HEK293 (cell line): ENCODE measurements around the gene PLCE1.

Experiments
- CTCF ChIA-PET: fragments of 350-600 bp; formaldehyde crosslinking; extraction: SDS; loops from one replicate; lab custom pipeline; 2021; ENCODE audit warnings: antibody characterized with exemption; lab: Yijun Ruan, JAX
- POLR2A ChIA-PET: fragments of 300-600 bp; formaldehyde crosslinking; extraction: SDS; loops from one replicate; lab custom pipeline; 2020; ENCODE audit warnings: antibody characterized with exemption, inconsistent platforms; lab: Yijun Ruan, JAX
- H3K27ac ChIP-seq: fragments of 200-500 bp; sonication (Bioruptor generic); 2 replicates; pipeline ENCODE4 v1.5.1; 2014; ENCODE audit warnings: low read depth, low read length, control low read depth, inconsistent platforms; ENCODE audit errors: extremely low read depth
- H3K36me3 ChIP-seq, 2 experiments: fragments of 200-500 bp in 1 of 2; sonication (Bioruptor generic) in 1 of 2; 1 replicate in 1 of 2; 2 replicates in 1 of 2; pipeline ENCODE4 v1.5.1; 2014 to 2017; ENCODE audit warnings: inconsistent platforms in 2 of 2, low read length in 2 of 2; ENCODE audit not compliant: control insufficient read depth in 2 of 2, insufficient read depth in 1 of 2
- H3K4me1 ChIP-seq: fragments of 200-500 bp; sonication (Bioruptor generic); 2 replicates; pipeline ENCODE4 v1.5.1; 2014; ENCODE audit warnings: mild to moderate bottlenecking, low read length, inconsistent platforms; ENCODE audit not compliant: control insufficient read depth, insufficient read depth
- H3K4me3 ChIP-seq: 2 replicates; pipeline ENCODE4 v1.5.1; 2011; ENCODE audit warnings: low read depth, mild to moderate bottlenecking, control low read depth, low read length, moderate library complexity
- H3K9me3 ChIP-seq: fragments of 200-500 bp; sonication (Bioruptor generic); 2 replicates; pipeline ENCODE4 v1.5.1; 2014; ENCODE audit warnings: low read depth, low read length, inconsistent platforms; ENCODE audit not compliant: control insufficient read depth, insufficient read depth
- BCL11B ChIP-seq: fragments of 450-650 bp; formaldehyde crosslinking; IDR thresholded peaks from 2 replicates; pipeline ENCODE4 v1.5.1; 2016; ENCODE audit warnings: low read depth, missing biosample characterization, missing genetic modification characterization
- EGR2 ChIP-seq: fragments of 450-650 bp; formaldehyde crosslinking; IDR thresholded peaks from 2 replicates; pipeline ENCODE4 v1.5.1; 2016; ENCODE audit warnings: low read depth, missing biosample characterization, missing genetic modification characterization
- IKZF3 ChIP-seq: fragments of 450-650 bp; IDR thresholded peaks from 2 replicates; pipeline ENCODE4 v1.5.0; 2018; ENCODE audit warnings: missing biosample characterization, mild to moderate bottlenecking, missing genetic modification characterization, moderate library complexity
- KLF1 ChIP-seq: fragments of 450-650 bp; formaldehyde crosslinking; IDR thresholded peaks from 2 replicates; pipeline ENCODE4 v1.5.1; 2016; ENCODE audit warnings: missing biosample characterization, missing genetic modification characterization
- OSR2 ChIP-seq: fragments of 450-650 bp; formaldehyde crosslinking; IDR thresholded peaks from 2 replicates; pipeline ENCODE4 v1.5.1; 2016; ENCODE audit warnings: missing biosample characterization, missing genetic modification characterization
- SP7 ChIP-seq: fragments of 450-650 bp; formaldehyde crosslinking; IDR thresholded peaks from 2 replicates; pipeline ENCODE4 v1.5.1; 2016; ENCODE audit warnings: missing biosample characterization, missing genetic modification characterization
- TCF7L2 ChIP-seq: IDR thresholded peaks from 2 replicates; pipeline ENCODE4 v1.6.1; 2011; ENCODE audit warnings: low read depth, mild to moderate bottlenecking, inconsistent platforms, low read length, moderate library complexity, borderline replicate concordance
- TSHZ1 ChIP-seq: fragments of 450-650 bp; formaldehyde crosslinking; IDR thresholded peaks from 2 replicates; pipeline ENCODE4 v1.5.1; 2016; ENCODE audit warnings: missing biosample characterization, missing genetic modification characterization, borderline replicate concordance
- WT1 ChIP-seq: fragments of 450-650 bp; formaldehyde crosslinking; IDR thresholded peaks from 2 replicates; pipeline ENCODE4 v1.5.1; 2016; ENCODE audit warnings: missing biosample characterization, missing genetic modification characterization
- ZFHX2 ChIP-seq: fragments of 450-650 bp; formaldehyde crosslinking; conservative IDR thresholded peaks from 2 replicates; pipeline ENCODE4 v1.5.1; 2016; ENCODE audit warnings: missing biosample characterization, missing genetic modification characterization
- ZNF239 ChIP-seq: fragments of 450-650 bp; formaldehyde crosslinking; IDR thresholded peaks from 2 replicates; pipeline ENCODE4 v1.5.1; 2016; ENCODE audit warnings: missing biosample characterization, missing genetic modification characterization
- ZNF530 ChIP-seq: fragments of 450-650 bp; formaldehyde crosslinking; IDR thresholded peaks from 2 replicates; pipeline ENCODE4 v1.5.1; 2016; ENCODE audit warnings: low read depth, missing biosample characterization, missing genetic modification characterization
- ZNF600 ChIP-seq: fragments of 450-650 bp; formaldehyde crosslinking; IDR thresholded peaks from 2 replicates; pipeline ENCODE4 v1.5.1; 2016; ENCODE audit warnings: missing biosample characterization, missing genetic modification characterization
- ZNF623 ChIP-seq: fragments of 450-650 bp; formaldehyde crosslinking; IDR thresholded peaks from 2 replicates; pipeline ENCODE4 v1.5.1; 2016; ENCODE audit warnings: missing biosample characterization, missing genetic modification characterization
- ZNF776 ChIP-seq: fragments of 450-650 bp; formaldehyde crosslinking; IDR thresholded peaks from 2 replicates; pipeline ENCODE4 v1.5.0; 2017; ENCODE audit warnings: missing biosample characterization, missing genetic modification characterization, borderline replicate concordance
- ZXDB ChIP-seq: fragments of 450-650 bp; formaldehyde crosslinking; IDR thresholded peaks from 2 replicates; pipeline ENCODE4 v1.5.1; 2016; ENCODE audit warnings: missing biosample characterization, missing genetic modification characterization
- TF ChIP-seq, protein P1 (sequence below): fragments of 450-650 bp; formaldehyde crosslinking; IDR thresholded peaks from 2 replicates; pipeline ENCODE4 v1.5.1; 2016; ENCODE audit warnings: missing biosample characterization, missing genetic modification characterization
- TF ChIP-seq, protein P2 (sequence below): fragments of 450-650 bp; formaldehyde crosslinking; IDR thresholded peaks from 2 replicates; pipeline ENCODE4 v1.5.1; 2017; ENCODE audit warnings: missing biosample characterization, missing genetic modification characterization
- TF ChIP-seq, protein P3 (sequence below): fragments of 450-650 bp; formaldehyde crosslinking; IDR thresholded peaks from 2 replicates; pipeline ENCODE4 v1.5.1; 2016; ENCODE audit warnings: missing biosample characterization, missing genetic modification characterization

PLCE1 gene

DNA sequence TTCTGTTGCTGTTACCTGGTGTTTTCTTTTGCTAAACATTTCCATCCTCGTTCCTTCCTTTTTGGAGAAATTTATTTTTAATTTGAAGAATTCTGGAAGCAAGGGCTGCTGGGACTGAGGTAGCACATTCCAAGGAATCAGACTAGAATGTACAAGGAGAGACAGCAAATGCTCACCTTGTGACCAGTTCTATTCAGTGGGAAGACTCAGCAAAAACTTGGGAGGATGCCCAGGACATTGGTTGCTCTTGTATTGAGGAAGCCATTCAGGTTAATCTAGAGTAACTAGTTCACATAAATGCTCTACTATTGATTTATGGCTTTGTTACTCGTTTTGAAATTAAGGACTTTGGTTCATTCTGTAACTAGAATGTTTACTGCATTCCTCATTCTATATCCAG is 11.3 kb downstream of the PLCE1 start:
- Histone ChIP-seq H3K4me1 (peaks cover 9% of the 10 kb centered on the region; the same call in 1 of the 2 replicates), H3K36me3 (no peaks in the 10 kb centered on the region), H3K9me3 (no peaks in the 10 kb centered on the region), H3K4me3 (no peak overlapping the region), H3K27ac (no peak overlapping the region)
- ChIA-PET CTCF (no interaction called here), POLR2A (no interaction called here)
- TF ChIP-seq ZNF530 (tag by site-specific recombination) = no peak

DNA sequence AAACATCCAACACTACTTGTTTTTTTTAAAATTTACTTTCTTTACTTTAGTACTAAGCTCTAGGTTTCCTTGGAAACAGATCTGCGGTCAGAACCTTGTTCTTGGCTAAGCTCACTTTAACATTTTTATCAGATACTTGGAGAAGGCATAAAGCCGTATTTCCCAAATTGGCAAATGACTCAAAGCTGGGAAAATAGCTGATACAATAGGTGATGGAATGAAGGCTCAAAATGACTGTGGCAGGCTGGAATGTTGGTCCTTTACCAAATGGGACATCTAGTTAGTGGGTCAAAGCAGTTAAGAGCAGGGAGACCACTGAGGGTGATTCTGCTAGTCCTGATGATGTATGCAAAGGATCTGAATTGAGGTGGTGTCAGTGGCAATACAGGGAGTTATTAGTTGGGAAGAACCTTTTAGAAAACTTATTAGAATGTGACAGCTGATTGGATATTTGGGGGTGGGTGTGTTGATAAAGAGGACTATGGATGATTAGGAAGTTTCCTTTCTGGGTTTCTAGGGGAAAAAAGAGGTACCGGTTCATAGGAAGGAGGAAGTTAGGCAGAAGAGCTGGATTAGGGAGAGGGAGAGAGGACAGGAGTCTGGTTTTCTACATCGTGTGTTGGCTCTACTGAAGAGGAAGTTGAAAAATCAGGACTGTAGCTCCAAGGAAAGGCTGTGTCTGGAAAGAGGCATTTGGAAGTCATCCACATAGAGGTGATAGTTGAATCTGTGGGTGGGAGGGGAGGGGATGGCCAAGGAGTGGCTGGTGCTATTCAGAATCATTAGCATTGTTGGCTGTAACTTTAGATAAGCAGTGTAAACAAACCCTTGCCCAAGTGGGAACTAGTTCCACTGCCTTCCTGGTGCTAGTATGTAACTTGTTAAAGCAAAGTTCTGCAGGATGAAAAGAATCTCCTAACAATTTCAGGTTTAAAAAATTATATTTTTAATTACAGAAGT is 13.1 kb downstream of the PLCE1 start:
- no peak for TF ChIP-seq ZNF776 (tag by site-specific recombination)
- no peak for TF ChIP-seq ZNF623 (tag by site-specific recombination)
- TF ChIP-seq ZFHX2 = peak; percentile 53
- 0 out of 2 replicates have a peak, but pooled peaks have one; percentile 1 for TF ChIP-seq TSHZ1 (tag by site-specific recombination)
- peak; percentile 52; the same call in 1 of the 2 replicates for TF ChIP-seq KLF1 (tag by site-specific recombination)
- 0 out of 2 replicates have a peak, but pooled peaks have one; percentile 13 for TF ChIP-seq OSR2 (tag by site-specific recombination)
- TF ChIP-seq, protein P1, sequence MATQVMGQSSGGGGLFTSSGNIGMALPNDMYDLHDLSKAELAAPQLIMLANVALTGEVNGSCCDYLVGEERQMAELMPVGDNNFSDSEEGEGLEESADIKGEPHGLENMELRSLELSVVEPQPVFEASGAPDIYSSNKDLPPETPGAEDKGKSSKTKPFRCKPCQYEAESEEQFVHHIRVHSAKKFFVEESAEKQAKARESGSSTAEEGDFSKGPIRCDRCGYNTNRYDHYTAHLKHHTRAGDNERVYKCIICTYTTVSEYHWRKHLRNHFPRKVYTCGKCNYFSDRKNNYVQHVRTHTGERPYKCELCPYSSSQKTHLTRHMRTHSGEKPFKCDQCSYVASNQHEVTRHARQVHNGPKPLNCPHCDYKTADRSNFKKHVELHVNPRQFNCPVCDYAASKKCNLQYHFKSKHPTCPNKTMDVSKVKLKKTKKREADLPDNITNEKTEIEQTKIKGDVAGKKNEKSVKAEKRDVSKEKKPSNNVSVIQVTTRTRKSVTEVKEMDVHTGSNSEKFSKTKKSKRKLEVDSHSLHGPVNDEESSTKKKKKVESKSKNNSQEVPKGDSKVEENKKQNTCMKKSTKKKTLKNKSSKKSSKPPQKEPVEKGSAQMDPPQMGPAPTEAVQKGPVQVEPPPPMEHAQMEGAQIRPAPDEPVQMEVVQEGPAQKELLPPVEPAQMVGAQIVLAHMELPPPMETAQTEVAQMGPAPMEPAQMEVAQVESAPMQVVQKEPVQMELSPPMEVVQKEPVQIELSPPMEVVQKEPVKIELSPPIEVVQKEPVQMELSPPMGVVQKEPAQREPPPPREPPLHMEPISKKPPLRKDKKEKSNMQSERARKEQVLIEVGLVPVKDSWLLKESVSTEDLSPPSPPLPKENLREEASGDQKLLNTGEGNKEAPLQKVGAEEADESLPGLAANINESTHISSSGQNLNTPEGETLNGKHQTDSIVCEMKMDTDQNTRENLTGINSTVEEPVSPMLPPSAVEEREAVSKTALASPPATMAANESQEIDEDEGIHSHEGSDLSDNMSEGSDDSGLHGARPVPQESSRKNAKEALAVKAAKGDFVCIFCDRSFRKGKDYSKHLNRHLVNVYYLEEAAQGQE = no peak
- TF ChIP-seq WT1 (tag by site-specific recombination) = 0 out of 2 replicates have a peak, but pooled peaks have one; percentile 54
- 0 out of 2 replicates have a peak, but pooled peaks have one; percentile 34 for TF ChIP-seq ZNF239 (tag by site-specific recombination)
- TF ChIP-seq IKZF3 (tag by site-specific recombination) = peak; percentile 41; the same call in 1 of the 2 replicates
- no peak for TF ChIP-seq TCF7L2
- TF ChIP-seq EGR2 (tag by site-specific recombination) = peak; percentile 23; the same call in 1 of the 2 replicates
- TF ChIP-seq ZNF600 (tag by site-specific recombination) = peak; percentile 60
- TF ChIP-seq, protein P2, sequence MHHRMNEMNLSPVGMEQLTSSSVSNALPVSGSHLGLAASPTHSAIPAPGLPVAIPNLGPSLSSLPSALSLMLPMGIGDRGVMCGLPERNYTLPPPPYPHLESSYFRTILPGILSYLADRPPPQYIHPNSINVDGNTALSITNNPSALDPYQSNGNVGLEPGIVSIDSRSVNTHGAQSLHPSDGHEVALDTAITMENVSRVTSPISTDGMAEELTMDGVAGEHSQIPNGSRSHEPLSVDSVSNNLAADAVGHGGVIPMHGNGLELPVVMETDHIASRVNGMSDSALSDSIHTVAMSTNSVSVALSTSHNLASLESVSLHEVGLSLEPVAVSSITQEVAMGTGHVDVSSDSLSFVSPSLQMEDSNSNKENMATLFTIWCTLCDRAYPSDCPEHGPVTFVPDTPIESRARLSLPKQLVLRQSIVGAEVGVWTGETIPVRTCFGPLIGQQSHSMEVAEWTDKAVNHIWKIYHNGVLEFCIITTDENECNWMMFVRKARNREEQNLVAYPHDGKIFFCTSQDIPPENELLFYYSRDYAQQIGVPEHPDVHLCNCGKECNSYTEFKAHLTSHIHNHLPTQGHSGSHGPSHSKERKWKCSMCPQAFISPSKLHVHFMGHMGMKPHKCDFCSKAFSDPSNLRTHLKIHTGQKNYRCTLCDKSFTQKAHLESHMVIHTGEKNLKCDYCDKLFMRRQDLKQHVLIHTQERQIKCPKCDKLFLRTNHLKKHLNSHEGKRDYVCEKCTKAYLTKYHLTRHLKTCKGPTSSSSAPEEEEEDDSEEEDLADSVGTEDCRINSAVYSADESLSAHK = no peak
- no peak for TF ChIP-seq BCL11B (tag by site-specific recombination)
- TF ChIP-seq, protein P3, sequence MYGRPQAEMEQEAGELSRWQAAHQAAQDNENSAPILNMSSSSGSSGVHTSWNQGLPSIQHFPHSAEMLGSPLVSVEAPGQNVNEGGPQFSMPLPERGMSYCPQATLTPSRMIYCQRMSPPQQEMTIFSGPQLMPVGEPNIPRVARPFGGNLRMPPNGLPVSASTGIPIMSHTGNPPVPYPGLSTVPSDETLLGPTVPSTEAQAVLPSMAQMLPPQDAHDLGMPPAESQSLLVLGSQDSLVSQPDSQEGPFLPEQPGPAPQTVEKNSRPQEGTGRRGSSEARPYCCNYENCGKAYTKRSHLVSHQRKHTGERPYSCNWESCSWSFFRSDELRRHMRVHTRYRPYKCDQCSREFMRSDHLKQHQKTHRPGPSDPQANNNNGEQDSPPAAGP = 0 out of 2 replicates have a peak, but pooled peaks have one; percentile 36
- TF ChIP-seq SP7 = peak; percentile 40; the same call in 1 of the 2 replicates
- TF ChIP-seq ZXDB (tag by site-specific recombination) = 0 out of 2 replicates have a peak, but pooled peaks have one; percentile 11

More for the DNA sequence above, 13.1 kb downstream of the PLCE1 start:
- H3K27ac ChIP-seq = no peak overlapping the region
- ChIA-PET CTCF (interaction anchor here (0.6 to 1.3 kb wide), 3 partner anchors 10 to 157 kb away, joined by 3 to 6 read pairs (median 3); no protein-coding TSS in a partner anchor), POLR2A (interaction anchor here (0.5 to 1.3 kb wide), 2 partner anchors 13 to 30 kb away, joined by 3 read pairs; partner anchors contain the start of gene PLCE1)
- H3K36me3 ChIP-seq = no peaks in the 10 kb centered on the region
- H3K4me3 ChIP-seq = no peak overlapping the region
- peaks cover 9% of the 10 kb centered on the region; the same call in 1 of the 2 replicates for H3K4me1 ChIP-seq
- H3K9me3 ChIP-seq = no peaks in the 10 kb centered on the region
